Measurements from ENCODE around the gene DIP2B. TPM values are rescaled to one million over a fixed set of nuclear protein-coding genes. Genes with fewer than 3 reads are reported as not detected.

DIP2B gene
- total and polyA plus RNA-seq, 9 donors: 7.2 to 33.3 (median 19.2) TPM

GRCh38 chr12:50715174-50715573 lies 210.4 kb downstream of the DIP2B start:
- WGBS, 3 donors: 56 to 64% (median 63%) methylated on average over 2 of the region's 2 CpGs
- Histone ChIP-seq H3K27ac (no peak overlapping the region), H3K9me3 (no peaks in the 10 kb centered on the region), H3K4me3 (no peak overlapping the region), H3K4me1 (ENCODE audit: insufficient read depth) (no peaks in the 10 kb centered on the region), H3K36me3 (no peaks in the 10 kb centered on the region), H3K27me3 (no peaks in the 10 kb centered on the region)
- no peak for TF ChIP-seq EP300 (IDR thresholded peaks at IDR 0.05)
- TF ChIP-seq POLR2A (IDR thresholded peaks at IDR 0.05): no peak
- TF ChIP-seq CTCF (IDR thresholded peaks at IDR 0.05): no peak
- intact Hi-C loops (cut with DNase I): no loop called here
- no peak for DNase-seq

- no peaks in the 10 kb centered on the region for H3K27me3 ChIP-seq
- DNase-seq: no peak
- WGBS, 3 donors: 96 to 97% (median 97%) methylated on average over 2 of the region's 2 CpGs
- no peaks in the 10 kb centered on the region for H3K4me1 ChIP-seq (ENCODE audit: insufficient read depth)
- no peaks in the 10 kb centered on the region for H3K9me3 ChIP-seq
- no peak overlapping the region for H3K4me3 ChIP-seq
- TF ChIP-seq POLR2A (IDR thresholded peaks at IDR 0.05) (no peak), EP300 (IDR thresholded peaks at IDR 0.05) (no peak)
- H3K27ac ChIP-seq: no peak overlapping the region
- no peaks in the 10 kb centered on the region for H3K36me3 ChIP-seq
- intact Hi-C loops (cut with DNase I): no loop called here
Observed at GRCh38 chr12:50718760-50719159, 214.0 kb downstream of the DIP2B start.

- no peaks in the 10 kb centered on the region for H3K4me1 ChIP-seq (ENCODE audit: insufficient read depth)
- no peaks in the 10 kb centered on the region for H3K9me3 ChIP-seq
- no peak overlapping the region for H3K4me3 ChIP-seq
- intact Hi-C loops (cut with DNase I): no loop called here
- H3K27ac ChIP-seq: no peak overlapping the region
- TF ChIP-seq CTCF (IDR thresholded peaks at IDR 0.05): no peak
- TF ChIP-seq EP300 (IDR thresholded peaks at IDR 0.05): no peak
- TF ChIP-seq POLR2A (IDR thresholded peaks at IDR 0.05): no peak
- no peaks in the 10 kb centered on the region for H3K27me3 ChIP-seq
- H3K36me3 ChIP-seq: no peaks in the 10 kb centered on the region
- 89 to 95% (median 95%) methylated on average over 3 of the region's 3 CpGs for WGBS, 3 donors
- DNase-seq: no peak
Observed at GRCh38 chr12:50720085-50720484, 215.3 kb downstream of the DIP2B start.

- Histone ChIP-seq H3K4me1 (ENCODE audit: insufficient read depth) (no peaks in the 10 kb centered on the region), H3K27ac (no peak overlapping the region), H3K36me3 (no peaks in the 10 kb centered on the region), H3K4me3 (no peak overlapping the region), H3K27me3 (no peaks in the 10 kb centered on the region), H3K9me3 (no peaks in the 10 kb centered on the region)
- WGBS, 3 donors: 77 to 85% (median 82%) methylated on average over 5 of the region's 5 CpGs
- DNase-seq: no peak
- intact Hi-C loops (cut with DNase I): no loop called here
- TF ChIP-seq POLR2A (IDR thresholded peaks at IDR 0.05): no peak
- TF ChIP-seq EP300 (IDR thresholded peaks at IDR 0.05): no peak
- TF ChIP-seq CTCF (IDR thresholded peaks at IDR 0.05): no peak
Observed at GRCh38 chr12:50720501-50720900, 215.7 kb downstream of the DIP2B start.

GRCh38 chr12:50723865-50724264 lies 219.1 kb downstream of the DIP2B start:
- no peak overlapping the region for H3K4me3 ChIP-seq
- H3K27ac ChIP-seq: no peak overlapping the region
- intact Hi-C loops (cut with DNase I): no loop called here
- H3K4me1 ChIP-seq (ENCODE audit: insufficient read depth): no peaks in the 10 kb centered on the region
- no peaks in the 10 kb centered on the region for H3K27me3 ChIP-seq
- no peaks in the 10 kb centered on the region for H3K9me3 ChIP-seq
- 28 to 46% (median 32%) methylated on average over 1 of the region's 1 CpG for WGBS, 3 donors
- DNase-seq: no peak
- H3K36me3 ChIP-seq: no peaks in the 10 kb centered on the region
- TF ChIP-seq POLR2A (IDR thresholded peaks at IDR 0.05) (no peak), EP300 (IDR thresholded peaks at IDR 0.05) (no peak), CTCF (IDR thresholded peaks at IDR 0.05) (no peak)

Data from ovary (tissue), 9 donors.